ENCODE results near the gene RPL36AL. TPM values are rescaled to one million over a fixed set of nuclear protein-coding genes. Genes with fewer than 3 reads are reported as not detected.
"Not testable (repeated sequence)": the region's sequence is repeated elsewhere in the genome, so short reads cannot be mapped to it uniquely, and the experiment has no call there.

Gene RPL36AL
- total RNA-seq, 1 experiment from 2014 or later = 207 TPM

- no peaks in the 10 kb centered on the region for H3K27me3 ChIP-seq (ENCODE audit: insufficient read depth, low read length)
- no peak overlapping the region for H3K18ac ChIP-seq (ENCODE audit: insufficient read length, low read depth, low read length)
- no peaks in the 10 kb centered on the region for H4K20me1 ChIP-seq (ENCODE audit: control insufficient read depth, insufficient read depth, insufficient read length)
- H3K4me1 ChIP-seq (ENCODE audit: insufficient read depth, low read length) = no peaks in the 10 kb centered on the region
- H3K23me2 ChIP-seq (ENCODE audit: insufficient read length, low read depth, low read length, poor library complexity, severe bottlenecking) = no peaks in the 10 kb centered on the region
- H2BK5ac ChIP-seq (ENCODE audit: insufficient read length, low read length) = no peak overlapping the region
- H4K5ac ChIP-seq (ENCODE audit: insufficient read length, low read depth, low read length) = no peak overlapping the region
- H3K9ac ChIP-seq (ENCODE audit: extremely low read depth, insufficient read length, low read length) = no peak overlapping the region
- H3K79me2 ChIP-seq (ENCODE audit: insufficient read depth, low read length) = no peaks in the 10 kb centered on the region
- H3T11ph ChIP-seq (ENCODE audit: low read length) = no peak overlapping the region
- H2BK12ac ChIP-seq (ENCODE audit: insufficient read length, low read depth, low read length) = no peak overlapping the region
- Mint-ChIP-seq H3K4me1 (no peaks in the 10 kb centered on the region), H3K27ac (no peak overlapping the region; a peak in 1 of 7 replicates), H3K36me3 (ENCODE audit: insufficient read depth in 1 of 3, low read depth in 3 of 3) (peaks cover 0 to 19% (median 5%) of the 10 kb centered on the region in 3 experiments; a peak in 3 of 7 replicates), H3K9me3 (no peaks in the 10 kb centered on the region), H3K27me3 (ENCODE audit: low read depth) (no peaks in the 10 kb centered on the region), H3K4me3 (no peak overlapping the region)
- TF ChIP-seq CTCF (conservative IDR thresholded peaks at IDR 0.05) = no peak
- no peak overlapping the region for H2BK120ac ChIP-seq (ENCODE audit: low read depth, low read length, poor library complexity, severe bottlenecking)
- H3K56ac ChIP-seq (ENCODE audit: insufficient read length, low read depth, low read length) = no peak overlapping the region
- no peak for DNase-seq
- H3K27ac ChIP-seq (ENCODE audit: insufficient read length, low read depth, low read length) = no peak overlapping the region
- no peaks in the 10 kb centered on the region for H3K79me1 ChIP-seq (ENCODE audit: insufficient read depth, low read depth, low read length, poor library complexity, severe bottlenecking)
- H2BK15ac ChIP-seq (ENCODE audit: low read depth, low read length) = no peak overlapping the region
- H3K4me2 ChIP-seq (ENCODE audit: insufficient read depth, insufficient read length, low read length) = no peak overlapping the region
- H4K8ac ChIP-seq (replicated peaks; ENCODE audit: insufficient read length, low read depth, low read length) = no peak overlapping the region
- H2BK20ac ChIP-seq (ENCODE audit: low read depth, low read length, poor library complexity, severe bottlenecking) = no peak overlapping the region
- no peak overlapping the region for H4K91ac ChIP-seq (ENCODE audit: insufficient read length, low read depth, low read length)
- no peaks in the 10 kb centered on the region for H3K9me3 ChIP-seq (ENCODE audit: control insufficient read depth, low read depth, low read length)
- no peak overlapping the region for H3K23ac ChIP-seq (ENCODE audit: insufficient read length, low read depth, low read length)
- no peak overlapping the region for H3K4ac ChIP-seq (ENCODE audit: low read depth, low read length)
- H2AK5ac ChIP-seq (ENCODE audit: insufficient read length, low read length) = no peak overlapping the region
- H3K14ac ChIP-seq (ENCODE audit: insufficient read depth, low read length) = no peak overlapping the region
- WGBS (ENCODE audit: extremely low coverage, insufficient read length, low lambda C conversion rate) = no CpG with 5 or more reads among the region's 2 CpGs
- no peak overlapping the region for H2AFZ ChIP-seq (ENCODE audit: low read length)
Measured at GRCh38 chr14:49659526-49660455, 39.4 kb upstream of the RPL36AL start.

DNA sequence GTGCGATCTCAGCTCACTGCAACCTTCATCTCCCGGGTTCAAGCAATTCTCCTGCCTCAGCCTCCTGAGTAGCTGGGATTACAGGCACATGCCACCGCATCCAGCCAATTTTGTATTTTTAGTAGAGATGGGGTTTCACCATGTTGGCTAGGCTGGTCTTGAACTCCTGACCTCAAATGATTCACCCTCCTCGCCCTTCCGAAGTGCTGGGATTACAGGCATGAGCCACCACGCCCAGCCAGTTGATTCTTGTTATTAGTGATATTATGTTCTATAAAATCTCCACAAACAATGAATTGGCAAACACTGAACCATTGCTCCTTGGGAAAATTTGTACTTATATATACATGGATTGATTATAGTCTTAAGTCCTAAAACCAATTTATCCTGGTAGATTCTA, 37.1 kb upstream of the RPL36AL start:
- not testable (repeated sequence) for H3K27me3 Mint-ChIP-seq (ENCODE audit: low read depth); H3K79me2 ChIP-seq (ENCODE audit: insufficient read depth, low read length); H3K4me3 Mint-ChIP-seq; H3K79me1 ChIP-seq (ENCODE audit: insufficient read depth, low read depth, low read length, poor library complexity, severe bottlenecking); H4K8ac ChIP-seq (replicated peaks; ENCODE audit: insufficient read length, low read depth, low read length); H3K4me1 ChIP-seq (ENCODE audit: insufficient read depth, low read length); H3K4me2 ChIP-seq (ENCODE audit: insufficient read depth, insufficient read length, low read length); H3K27me3 ChIP-seq (ENCODE audit: insufficient read depth, low read length); H2BK20ac ChIP-seq (ENCODE audit: low read depth, low read length, poor library complexity, severe bottlenecking); H3K9me3 Mint-ChIP-seq; H3K23me2 ChIP-seq (ENCODE audit: insufficient read length, low read depth, low read length, poor library complexity, severe bottlenecking); H3K4ac ChIP-seq (ENCODE audit: low read depth, low read length); H2BK5ac ChIP-seq (ENCODE audit: insufficient read length, low read length); H3K27ac ChIP-seq (ENCODE audit: insufficient read length, low read depth, low read length); H4K5ac ChIP-seq (ENCODE audit: insufficient read length, low read depth, low read length); H3K4me1 Mint-ChIP-seq; H3T11ph ChIP-seq (ENCODE audit: low read length); H2BK15ac ChIP-seq (ENCODE audit: low read depth, low read length); H3K18ac ChIP-seq (ENCODE audit: insufficient read length, low read depth, low read length); H4K91ac ChIP-seq (ENCODE audit: insufficient read length, low read depth, low read length); H3K56ac ChIP-seq (ENCODE audit: insufficient read length, low read depth, low read length); H3K9ac ChIP-seq (ENCODE audit: extremely low read depth, insufficient read length, low read length); H3K23ac ChIP-seq (ENCODE audit: insufficient read length, low read depth, low read length); H2BK120ac ChIP-seq (ENCODE audit: low read depth, low read length, poor library complexity, severe bottlenecking); H4K20me1 ChIP-seq (ENCODE audit: control insufficient read depth, insufficient read depth, insufficient read length); H3K14ac ChIP-seq (ENCODE audit: insufficient read depth, low read length); H2BK12ac ChIP-seq (ENCODE audit: insufficient read length, low read depth, low read length); H2AFZ ChIP-seq (ENCODE audit: low read length); H3K27ac Mint-ChIP-seq; DNase-seq; H3K9me3 ChIP-seq (ENCODE audit: control insufficient read depth, low read depth, low read length); H2AK5ac ChIP-seq (ENCODE audit: insufficient read length, low read length)
- H3K36me3 Mint-ChIP-seq (ENCODE audit: insufficient read depth in 1 of 3, low read depth in 3 of 3) = peaks cover 4 to 22% (median 15%) of the 10 kb centered on the region in 3 experiments; a peak in 6 of 7 replicates
- WGBS (ENCODE audit: extremely low coverage, insufficient read length, low lambda C conversion rate) = no CpG with 5 or more reads among the region's 6 CpGs
